ENCODE measurements around the gene ODC1.

Gene ODC1

GRCh38 chr2:10397878-10398277 is 50.2 kb downstream of the ODC1 start:
- DNase-seq, result no peak

GRCh38 chr2:10397297-10397875 is 50.7 kb downstream of the ODC1 start:
- DNase-seq, result no peak

GRCh38 chr2:10396464-10396863 is 51.7 kb downstream of the ODC1 start:
- no peak for DNase-seq

GRCh38 chr2:10395893-10396292 is 52.2 kb downstream of the ODC1 start:
- no peak for DNase-seq

GRCh38 chr2:10393640-10393982 is 54.5 kb downstream of the ODC1 start:
- no peak for DNase-seq

GRCh38 chr2:10392951-10393639 is 55.0 kb downstream of the ODC1 start:
- DNase-seq, result no peak

- no peak for DNase-seq
Measured at GRCh38 chr2:10392548-10392947, 55.6 kb downstream of the ODC1 start.

GRCh38 chr2:10392100-10392499 is 56.0 kb downstream of the ODC1 start:
- DNase-seq, result no peak

GRCh38 chr2:10390369-10390801 is 57.7 kb downstream of the ODC1 start:
- peak in 1 of 2 donors; percentile 28 for DNase-seq
